ENCODE data around the gene NAV3.

Gene NAV3

DNA sequence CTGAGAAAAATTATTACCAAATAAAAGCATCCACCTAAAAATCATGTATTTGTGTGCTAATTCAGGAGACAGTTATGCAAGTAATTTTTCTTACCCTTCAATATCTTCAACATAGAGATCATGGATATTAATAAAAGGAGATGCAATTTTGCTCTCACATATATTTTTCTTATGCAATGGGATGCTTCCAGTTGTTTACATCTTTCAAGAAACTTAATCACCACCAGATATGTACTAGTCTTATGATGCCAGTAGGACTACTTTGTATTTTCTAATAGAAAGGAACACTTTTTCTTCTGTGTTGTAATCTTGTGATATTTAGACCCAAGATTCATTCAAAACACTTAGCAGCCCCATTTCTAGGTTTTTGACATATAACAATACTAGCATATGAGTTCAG is 107.6 kb downstream of the NAV3 start:
- no peak for DNase-seq

- DNase-seq = peak; percentile 73 to 91
These were observed 109.3 kb downstream of the NAV3 start for GRCh38 chr12:77940011-77940423.

GRCh38 chr12:77940567-77940966 is 109.9 kb downstream of the NAV3 start:
- DNase-seq = peak in 1 of 2 experiments; percentile 81

GRCh38 chr12:77941401-77941800 is 110.7 kb downstream of the NAV3 start:
- peak in 1 of 2 experiments; percentile 32 for DNase-seq

DNA sequence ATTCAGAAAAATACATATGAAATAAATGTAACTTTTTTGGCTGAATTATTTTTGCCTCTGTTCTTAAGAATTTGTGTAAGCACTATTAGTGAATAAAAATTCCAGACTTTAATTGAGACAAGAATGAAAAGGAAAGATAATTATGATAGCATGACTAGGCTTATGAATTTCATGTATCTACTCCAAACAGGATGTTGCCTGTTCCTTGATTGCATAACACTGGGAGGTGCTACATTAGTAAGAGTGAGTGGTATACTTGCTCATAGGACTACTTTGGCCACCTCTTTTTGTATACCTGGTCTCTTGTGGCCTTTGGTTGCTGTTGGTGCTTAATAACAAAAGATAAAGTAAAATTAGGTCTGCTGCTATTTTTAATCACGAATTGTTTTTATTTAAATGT is 112.8 kb downstream of the NAV3 start:
- DNase-seq = peak; percentile 54 to 86

- no peak for DNase-seq
These were observed 115.9 kb downstream of the NAV3 start for GRCh38 chr12:77946541-77947061.

GRCh38 chr12:77947330-77947729 is 116.6 kb downstream of the NAV3 start:
- peak; percentile 32 to 71 for DNase-seq

DNA sequence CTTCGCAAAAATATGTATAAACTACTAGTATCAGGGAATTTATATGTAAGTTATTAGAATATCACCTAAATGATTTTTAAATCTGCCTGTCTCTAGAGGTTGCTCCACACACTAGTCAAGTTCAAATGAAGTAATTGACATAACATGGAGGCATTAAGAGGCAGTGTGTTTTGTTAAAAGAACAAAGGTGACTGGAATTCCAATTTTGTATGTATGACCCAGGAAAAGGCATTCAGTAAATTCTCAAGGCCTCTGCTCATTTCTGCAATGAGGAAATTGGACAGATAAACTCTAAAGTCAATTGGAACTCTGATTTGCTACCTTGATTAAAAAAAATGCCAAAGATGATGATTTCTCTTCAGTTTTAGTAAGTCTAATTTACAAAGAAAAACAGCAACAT is 117.1 kb downstream of the NAV3 start:
- no peak for DNase-seq

GRCh38 chr12:77949943-77950342 is 119.2 kb downstream of the NAV3 start:
- DNase-seq = no peak

- DNase-seq = no peak
These were observed 123.0 kb downstream of the NAV3 start for GRCh38 chr12:77953528-77954205.

GRCh38 chr12:77954206-77954555 is 123.5 kb downstream of the NAV3 start:
- no peak for DNase-seq

- no peak for DNase-seq
These were observed 126.4 kb downstream of the NAV3 start for GRCh38 chr12:77957062-77957461.

DNA sequence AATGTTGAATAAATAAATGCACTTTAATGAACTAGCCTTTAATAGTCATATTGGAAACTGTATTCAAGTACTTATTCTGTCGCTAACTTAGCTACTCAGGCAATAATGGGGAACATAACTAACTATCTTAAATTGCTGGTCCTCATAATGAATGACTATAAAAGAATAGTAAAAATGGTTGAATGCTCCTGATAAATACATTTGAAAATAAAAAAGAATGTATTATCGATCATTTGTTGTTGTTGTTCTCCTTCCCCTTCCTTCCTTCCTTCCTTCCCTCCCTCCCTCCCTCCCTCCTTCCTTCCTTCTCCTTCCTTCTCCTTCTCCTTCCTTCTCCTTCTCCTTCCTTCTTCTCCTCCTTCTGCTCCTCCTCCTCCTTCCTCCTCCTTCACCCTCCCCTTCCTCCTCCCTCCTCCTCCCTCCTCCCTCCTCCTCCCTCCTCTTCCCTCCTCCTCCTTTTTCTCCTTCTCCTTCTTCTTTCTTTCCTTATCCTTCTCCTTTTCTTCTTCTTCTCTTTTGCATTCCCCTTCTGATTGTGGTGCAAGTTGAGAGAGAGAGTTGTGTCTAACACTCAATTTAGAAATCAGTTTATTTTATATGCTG is 133.0 kb downstream of the NAV3 start:
- no peak for DNase-seq

- DNase-seq = no peak
These were observed 135.1 kb downstream of the NAV3 start for GRCh38 chr12:77965790-77966189.

- no peak for DNase-seq
These were observed 137.3 kb downstream of the NAV3 start for GRCh38 chr12:77968021-77968420.

DNA sequence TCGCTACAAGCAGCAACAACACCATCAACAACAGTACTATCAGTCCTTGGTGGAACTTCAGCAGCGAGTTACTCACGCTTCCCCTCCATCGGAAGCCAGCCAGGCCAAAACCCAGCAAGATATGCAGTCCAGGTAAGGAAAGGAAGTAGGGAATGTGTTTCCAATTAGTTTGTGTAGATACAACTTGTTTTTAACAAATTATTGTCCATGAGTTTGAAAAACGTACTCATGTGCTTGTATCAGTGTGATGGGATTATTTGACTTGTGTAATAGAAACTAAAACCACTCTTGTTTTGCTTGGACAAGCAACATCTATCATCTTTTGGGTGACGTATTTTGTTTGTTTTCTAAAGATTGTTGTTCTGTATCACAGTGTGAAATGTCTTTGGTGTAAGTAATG is 137.9 kb downstream of the NAV3 start:
- no peak for DNase-seq

- no peak for DNase-seq
These were observed 142.9 kb downstream of the NAV3 start for GRCh38 chr12:77973579-77973978.

GRCh38 chr12:77974645-77975044 is 144.0 kb downstream of the NAV3 start:
- no peak for DNase-seq

DNA sequence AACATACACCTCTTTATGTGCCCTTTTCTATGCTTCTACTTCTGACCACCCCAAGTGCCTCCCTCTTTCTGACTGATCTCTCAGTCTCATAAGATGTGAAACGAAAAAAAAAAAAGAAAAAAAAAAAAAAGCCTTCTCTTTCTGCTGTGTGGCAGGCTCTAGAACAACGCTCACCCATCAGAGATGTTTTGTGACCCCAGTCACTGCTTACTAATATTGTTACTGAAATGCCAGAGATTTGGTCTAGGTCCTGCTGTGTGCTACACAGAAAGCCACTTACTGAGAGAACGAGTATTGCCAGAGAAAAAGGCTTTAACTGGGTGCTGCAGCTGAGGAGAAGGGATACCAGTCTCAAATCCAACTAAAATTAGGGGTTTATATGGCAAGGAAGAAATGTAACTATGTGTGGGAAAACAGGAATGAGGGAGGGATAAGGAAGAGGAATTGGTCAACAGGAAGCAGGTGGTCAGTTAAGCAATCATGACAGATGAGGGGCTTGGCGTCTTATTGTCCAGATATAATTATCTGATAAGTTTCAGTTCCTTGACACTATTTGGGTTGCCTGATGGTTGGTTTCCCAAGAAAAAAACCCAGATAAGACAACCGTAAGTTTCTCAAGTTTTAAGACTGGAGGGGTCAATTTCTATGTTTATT is 149.0 kb downstream of the NAV3 start:
- DNase-seq = no peak

DNA sequence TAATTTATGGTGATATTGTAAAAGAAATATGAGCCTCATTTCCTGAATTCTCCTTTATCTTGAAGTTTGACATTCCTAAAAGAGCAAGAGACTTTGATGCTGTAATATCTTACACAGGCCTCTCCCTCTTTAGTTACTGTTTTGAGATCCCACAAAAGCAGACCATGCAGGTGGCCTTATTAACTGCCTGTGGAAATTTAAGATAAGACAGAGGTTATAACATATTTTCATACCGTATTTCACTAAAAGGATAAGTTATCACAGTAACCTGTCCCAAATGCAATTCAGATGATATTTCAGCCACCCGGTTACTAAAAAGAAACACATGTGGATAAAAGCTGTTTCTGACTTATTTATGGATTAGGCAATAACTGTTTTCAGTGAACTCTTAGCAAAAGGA is 150.1 kb downstream of the NAV3 start:
- DNase-seq = no peak

DNA sequence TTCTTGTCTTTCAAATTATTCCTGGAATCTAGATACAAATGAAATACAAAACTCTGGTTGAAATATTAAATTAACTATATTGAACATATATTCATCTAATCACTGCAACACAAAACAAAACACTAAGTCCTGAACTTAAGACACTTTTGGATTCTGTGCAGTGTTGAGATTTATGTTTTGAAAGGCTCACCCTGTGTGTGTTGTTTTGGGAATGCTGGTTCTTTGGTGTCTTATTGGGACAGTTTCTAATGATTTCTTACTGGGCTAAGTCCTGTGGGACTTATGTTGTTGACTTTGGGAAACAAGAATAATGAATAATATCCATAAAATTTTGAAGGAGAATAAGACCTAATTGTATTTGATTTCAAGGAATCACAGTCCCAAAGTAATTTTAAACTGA is 153.2 kb downstream of the NAV3 start:
- no peak for DNase-seq

GRCh38 chr12:77992760-77993159 is 162.1 kb downstream of the NAV3 start:
- no peak for DNase-seq

DNA sequence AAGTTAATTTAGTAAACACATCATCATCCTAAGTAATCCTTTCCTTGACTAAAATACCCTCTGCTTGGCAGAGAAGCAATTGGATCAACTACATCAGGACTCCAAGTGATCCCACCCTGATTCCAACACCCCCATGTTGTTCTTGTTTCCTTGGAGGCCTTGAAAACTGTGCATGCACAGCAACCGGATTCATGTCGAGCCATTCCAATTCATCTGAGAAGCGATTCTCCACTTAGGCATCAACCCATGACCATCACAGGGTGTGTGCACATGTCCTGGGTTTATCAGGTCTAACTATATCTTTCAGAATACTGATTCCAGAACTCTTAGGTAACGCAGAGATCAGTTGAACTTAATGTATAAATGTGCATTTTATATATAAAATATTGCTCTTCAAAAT is 163.0 kb downstream of the NAV3 start:
- no peak for DNase-seq

Data from SW 1271 (cell line).